BLaER1 (cell line): Measurements from ENCODE around the gene RRP12.

Experiments
- H3K27ac ChIP-seq: shearing (Covaris generic); formaldehyde crosslinking; 2 replicates; pipeline ENCODE4 v1.8.1; 2022
- H3K27me3 ChIP-seq: shearing (Covaris generic); formaldehyde crosslinking; 2 replicates; pipeline ENCODE4 v1.8.1; 2022
- H3K36me3 ChIP-seq: shearing (Covaris generic); formaldehyde crosslinking; 2 replicates; pipeline ENCODE4 v1.8.1; 2022
- H3K4me1 ChIP-seq: shearing (Covaris generic); formaldehyde crosslinking; 2 replicates; pipeline ENCODE4 v1.8.1; 2022
- H3K4me2 ChIP-seq: shearing (Covaris generic); formaldehyde crosslinking; 2 replicates; pipeline ENCODE4 v1.8.1; 2022
- H3K4me3 ChIP-seq: shearing (Covaris generic); formaldehyde crosslinking; 2 replicates; pipeline ENCODE4 v1.8.1; 2022
- H3K9ac ChIP-seq: shearing (Covaris generic); formaldehyde crosslinking; 2 replicates; pipeline ENCODE4 v1.8.1; 2022
- H3K9me3 ChIP-seq: shearing (Covaris generic); formaldehyde crosslinking; 2 replicates; pipeline ENCODE4 v1.8.1; 2022
- H4K20me1 ChIP-seq: shearing (Covaris generic); formaldehyde crosslinking; 2 replicates; pipeline ENCODE4 v1.8.1; 2022
- Cebpa-rat ChIP-seq: shearing (Covaris generic); IDR thresholded peaks from 2 replicates; pipeline ENCODE4 v1.8.1; 2022

The RRP12 gene

GRCh38 chr10:97319671-97320479, 81.3 kb downstream of the RRP12 start:
- Histone ChIP-seq H3K4me2 (peak overlapping the region; percentile 100), H3K27me3 (peaks cover 19% of the 10 kb centered on the region), H3K4me3 (peak overlapping the region; percentile 87), H3K4me1 (peaks cover 46% of the 10 kb centered on the region), H3K9me3 (no peaks in the 10 kb centered on the region), H3K9ac (peak overlapping the region; percentile 100), H3K27ac (peak overlapping the region; percentile 100), H4K20me1 (peaks cover 12% of the 10 kb centered on the region; the same call in 1 of the 2 replicates), H3K36me3 (no peaks in the 10 kb centered on the region)
- TF ChIP-seq Cebpa-rat = no peak

DNA sequence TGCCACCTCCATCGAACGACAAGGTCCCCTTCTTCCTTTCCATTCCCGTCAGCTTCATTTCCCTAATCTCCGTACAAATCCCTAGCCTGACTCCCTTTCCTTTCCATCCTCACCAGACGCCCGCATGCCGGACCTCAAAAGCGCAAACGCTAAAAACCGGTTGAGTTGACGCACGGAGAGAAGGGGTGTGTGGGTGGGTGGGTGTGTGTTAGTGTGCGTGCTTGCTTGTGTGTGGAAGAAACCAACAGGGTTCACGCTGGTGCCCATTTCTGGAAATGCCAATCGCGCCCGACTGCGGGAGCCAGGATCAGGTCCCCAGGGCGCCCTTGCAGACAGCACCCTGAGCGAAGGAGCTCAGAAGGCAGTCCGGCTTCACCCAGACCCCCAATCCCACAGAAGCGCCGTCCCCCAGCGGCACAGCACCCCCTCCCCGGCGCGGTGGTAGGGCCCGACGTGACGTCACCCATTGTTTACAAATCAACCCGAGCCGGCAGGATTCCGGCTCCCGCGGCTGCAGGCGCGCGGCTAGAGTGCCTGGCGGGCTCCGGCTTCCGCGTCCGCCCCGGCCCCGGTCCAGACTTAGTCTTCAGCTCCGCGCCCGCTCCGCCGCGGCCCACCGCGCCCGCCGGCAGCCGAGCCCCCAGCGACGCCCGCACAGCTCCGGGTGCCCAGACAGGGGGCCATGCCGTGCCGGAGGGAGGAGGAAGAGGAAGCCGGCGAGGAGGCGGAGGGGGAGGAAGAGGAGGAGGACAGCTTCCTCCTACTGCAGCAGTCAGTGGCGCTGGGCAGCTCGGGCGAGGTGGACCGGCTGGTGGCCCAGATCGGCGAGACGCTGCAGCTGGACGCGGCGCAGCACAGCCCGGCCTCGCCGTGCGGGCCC, 82.1 kb downstream of the RRP12 start, which contains the start of gene FRAT1:
FRAT1 (plus strand) TSS at position 500 of the 880 bp plus-strand sequence; CDS start at position 683, 183 bp downstream.
- Histone ChIP-seq H3K27ac (peak within 1 kb of the TSS; percentile 100), H4K20me1 (peaks cover 12% of the 10 kb centered on the region; the same call in 1 of the 2 replicates), H3K9ac (peak within 1 kb of the TSS; percentile 100), H3K9me3 (no peaks in the 10 kb centered on the region), H3K36me3 (no peaks in the 10 kb centered on the region), H3K4me3 (peak within 1 kb of the TSS; percentile 87), H3K4me1 (peaks cover 46% of the 10 kb centered on the region), H3K27me3 (peaks cover 19% of the 10 kb centered on the region), H3K4me2 (peak within 1 kb of the TSS; percentile 100)
- TF ChIP-seq Cebpa-rat = no peak

GRCh38 chr10:97314671-97315070, 86.5 kb downstream of the RRP12 start:
- H4K20me1 ChIP-seq = no peaks in the 10 kb centered on the region
- TF ChIP-seq Cebpa-rat = no peak
- no peaks in the 10 kb centered on the region for H3K9me3 ChIP-seq
- H3K4me1 ChIP-seq = peaks cover 13% of the 10 kb centered on the region
- no peak overlapping the region for H3K27ac ChIP-seq
- H3K36me3 ChIP-seq = no peaks in the 10 kb centered on the region
- no peak overlapping the region for H3K4me3 ChIP-seq
- H3K9ac ChIP-seq = no peak overlapping the region
- no peaks in the 10 kb centered on the region for H3K27me3 ChIP-seq
- H3K4me2 ChIP-seq = no peak overlapping the region

- no peaks in the 10 kb centered on the region for H3K36me3 ChIP-seq
- no peak for TF ChIP-seq Cebpa-rat
- no peak overlapping the region for H3K4me2 ChIP-seq
- H3K9ac ChIP-seq = no peak overlapping the region
- H3K4me1 ChIP-seq = peaks cover 15% of the 10 kb centered on the region
- H3K4me3 ChIP-seq = no peak overlapping the region
- H3K27me3 ChIP-seq = no peaks in the 10 kb centered on the region
- no peaks in the 10 kb centered on the region for H3K9me3 ChIP-seq
- H3K27ac ChIP-seq = no peak overlapping the region
- H4K20me1 ChIP-seq = no peaks in the 10 kb centered on the region
These were observed 88.2 kb downstream of the RRP12 start for GRCh38 chr10:97312897-97313296.

GRCh38 chr10:97311111-97311626, 90.0 kb downstream of the RRP12 start:
- no peak for TF ChIP-seq Cebpa-rat
- H3K4me3 ChIP-seq = no peak overlapping the region
- no peaks in the 10 kb centered on the region for H3K36me3 ChIP-seq
- no peaks in the 10 kb centered on the region for H4K20me1 ChIP-seq
- no peak overlapping the region for H3K27ac ChIP-seq
- H3K9ac ChIP-seq = no peak overlapping the region
- peaks cover 16% of the 10 kb centered on the region for H3K4me1 ChIP-seq
- H3K27me3 ChIP-seq = no peaks in the 10 kb centered on the region
- no peaks in the 10 kb centered on the region for H3K9me3 ChIP-seq
- H3K4me2 ChIP-seq = no peak overlapping the region

- Histone ChIP-seq H3K27me3 (no peaks in the 10 kb centered on the region), H3K9ac (no peak overlapping the region), H3K4me3 (no peak overlapping the region), H4K20me1 (no peaks in the 10 kb centered on the region), H3K27ac (peak overlapping the region; percentile 18; the same call in 1 of the 2 replicates), H3K4me1 (peaks cover 16% of the 10 kb centered on the region), H3K4me2 (peak overlapping the region; percentile 45; the same call in 1 of the 2 replicates), H3K9me3 (no peaks in the 10 kb centered on the region), H3K36me3 (no peaks in the 10 kb centered on the region)
- TF ChIP-seq Cebpa-rat = peak; percentile 88
These were observed 93.0 kb downstream of the RRP12 start for GRCh38 chr10:97307866-97308780.

DNA sequence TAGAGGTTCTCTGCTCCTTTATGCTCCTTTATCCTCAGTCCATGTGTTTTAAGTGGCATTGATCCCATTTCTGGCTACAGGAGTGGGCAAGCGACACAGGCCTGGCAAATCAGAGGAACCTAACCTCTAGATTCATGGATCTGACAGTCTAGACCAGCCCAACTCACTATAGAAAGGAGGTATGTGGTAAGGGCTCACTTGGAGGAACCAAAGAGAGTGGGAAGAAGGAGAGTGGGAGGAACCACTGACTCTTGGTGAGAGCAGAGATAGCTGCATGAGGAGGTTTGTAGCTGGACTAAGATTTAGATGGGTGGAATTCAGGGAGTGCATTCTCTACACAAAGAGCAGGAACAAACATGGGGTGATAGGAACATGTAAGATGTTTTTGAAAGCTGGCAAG, 93.7 kb downstream of the RRP12 start:
- Histone ChIP-seq H3K4me3 (no peak overlapping the region), H3K4me1 (peaks cover 16% of the 10 kb centered on the region), H4K20me1 (no peaks in the 10 kb centered on the region), H3K9ac (no peak overlapping the region), H3K36me3 (no peaks in the 10 kb centered on the region), H3K27me3 (no peaks in the 10 kb centered on the region), H3K9me3 (no peaks in the 10 kb centered on the region), H3K4me2 (peak overlapping the region; percentile 45; the same call in 1 of the 2 replicates), H3K27ac (peak overlapping the region; percentile 18; the same call in 1 of the 2 replicates)
- no peak for TF ChIP-seq Cebpa-rat
